Keratinocyte (primary cell): Measurements from ENCODE around the gene DUSP5. TPM values are rescaled to one million over a fixed set of nuclear protein-coding genes. Genes with fewer than 3 reads are reported as not detected.

Experiments
- DNase-seq: peaks from one replicate; pipeline ENCODE4 v3.0.0-alpha.2; 2011; ENCODE audit warnings: low read depth, missing footprints, low spot score
- FAIRE-seq: peaks from 2 replicates; lab custom pipeline; 2011; peaks lifted over from hg19 to GRCh38; lab: Jason Lieb, UNC
- H2AFZ ChIP-seq: 2 replicates; pipeline ENCODE4 v1.6.0; 2012; ENCODE audit warnings: low read length, control low read depth, inconsistent platforms; ENCODE audit not compliant: control insufficient read depth
- H3K27ac ChIP-seq: 2 replicates; pipeline ENCODE4 v1.5.1; 2011; ENCODE audit warnings: low read length; ENCODE audit not compliant: control insufficient read depth, insufficient read depth
- H3K27me3 ChIP-seq: 3 replicates; pipeline ENCODE4 v1.6.0; 2011; ENCODE audit warnings: low read length; ENCODE audit not compliant: control insufficient read depth, insufficient read depth; ENCODE audit errors: extremely low read depth
- H3K36me3 ChIP-seq, 2 experiments: 2 replicates in 1 of 2; 3 replicates in 1 of 2; pipeline ENCODE4 v1.5.1; 2011; ENCODE audit warnings: low read length in 2 of 2, mild to moderate bottlenecking in 1 of 2; ENCODE audit not compliant: control insufficient read depth in 2 of 2, insufficient read depth in 2 of 2; ENCODE audit errors: extremely low read depth in 1 of 2
- H3K4me1 ChIP-seq: 3 replicates; pipeline ENCODE4 v1.5.1; 2011; ENCODE audit warnings: low read length; ENCODE audit not compliant: control insufficient read depth, insufficient read depth; ENCODE audit errors: extremely low read depth
- H3K4me2 ChIP-seq: 3 replicates; pipeline ENCODE4 v1.6.0; 2011; ENCODE audit warnings: low read depth, low read length; ENCODE audit not compliant: control insufficient read depth, insufficient read depth; ENCODE audit errors: extremely low read depth
- H3K4me3 ChIP-seq, 3 experiments: fragments of 200-600 bp in 1 of 3; sonication (generic) in 1 of 3; 2 replicates in 2 of 3; 3 replicates in 1 of 3; pipeline ENCODE4 v1.5.1; 2011 to 2016; ENCODE audit warnings: low read length in 3 of 3, mild to moderate bottlenecking in 3 of 3, control low read depth in 2 of 3, inconsistent platforms in 1 of 3, low read depth in 1 of 3, mixed read lengths in 1 of 3, mixed run types in 1 of 3, moderate library complexity in 1 of 3; ENCODE audit not compliant: control insufficient read depth in 2 of 3, insufficient read depth in 2 of 3; ENCODE audit errors: extremely low read depth in 1 of 3
- H3K79me2 ChIP-seq: 2 replicates; pipeline ENCODE4 v1.6.0; 2012; ENCODE audit warnings: low read length; ENCODE audit not compliant: control insufficient read depth, insufficient read depth
- H3K9ac ChIP-seq: 3 replicates; pipeline ENCODE4 v1.6.0; 2011; ENCODE audit warnings: low read length; ENCODE audit not compliant: control insufficient read depth, insufficient read depth; ENCODE audit errors: extremely low read depth
- H3K9me1 ChIP-seq: 3 replicates; pipeline ENCODE4 v1.6.0; 2011; ENCODE audit warnings: low read length; ENCODE audit not compliant: control insufficient read depth, insufficient read depth; ENCODE audit errors: extremely low read depth
- H3K9me3 ChIP-seq: 2 replicates; pipeline ENCODE4 v1.5.1; 2012; ENCODE audit warnings: low read depth, low read length; ENCODE audit not compliant: control insufficient read depth
- H4K20me1 ChIP-seq: 3 replicates; pipeline ENCODE4 v1.6.0; 2011; ENCODE audit warnings: low read length; ENCODE audit not compliant: control insufficient read depth, insufficient read depth; ENCODE audit errors: extremely low read depth
- EZH2 ChIP-seq: IDR thresholded peaks from one replicate; pipeline ENCODE4 v1.6.1; 2012; ENCODE audit warnings: inconsistent platforms, mild to moderate bottlenecking, low read length, moderate library complexity
- dilution Hi-C: fragments of 300-500 bp; cut with MboI; formaldehyde crosslinking; loops from one replicate; pipeline ENCODE4 v1.7.0; 2020; ENCODE audit warnings: low sequenced_read_pairs; ENCODE audit not compliant: extremely low pct_ligation_motif_present
- polyA plus RNA-seq, 5 experiments: library from polyadenylated mRNA; depleted of rRNA in 3 of 5; stranded (reverse) in 3 of 5; stranded (forward) in 1 of 5; unstranded in 1 of 5; fragments of >200 nt; gene quantifications; 1 replicate in 1 of 5; 2 replicates in 3 of 5; 3 replicates in 1 of 5; pipeline versions ENCODE4 v1.2.1 to v1.2.3, GENCODE V29; 2011 to 2012; ENCODE audit warnings: missing spikeins in 2 of 5, low read depth in 1 of 5, low replicate concordance in 1 of 5
- TF ChIP-seq, protein P1 (sequence below), 3 experiments: IDR thresholded peaks in 1 of 3; conservative IDR thresholded peaks in 1 of 3; optimal IDR thresholded peaks in 1 of 3; 2 replicates in 2 of 3; 3 replicates in 1 of 3; pipeline versions ENCODE3 to v1.5.1; 2011; ENCODE audit warnings: low read length in 3 of 3, mild to moderate bottlenecking in 3 of 3, moderate library complexity in 2 of 3, control low read depth in 1 of 3, inconsistent platforms in 1 of 3; ENCODE audit not compliant: insufficient read depth in 2 of 3; ENCODE audit errors: extremely low read depth in 1 of 3

The DUSP5 gene
- polyA plus RNA-seq, 1 donor (not counting 4 experiments of a cell fraction or from before 2014, with no cell fraction given) = 49.6 TPM

DNA sequence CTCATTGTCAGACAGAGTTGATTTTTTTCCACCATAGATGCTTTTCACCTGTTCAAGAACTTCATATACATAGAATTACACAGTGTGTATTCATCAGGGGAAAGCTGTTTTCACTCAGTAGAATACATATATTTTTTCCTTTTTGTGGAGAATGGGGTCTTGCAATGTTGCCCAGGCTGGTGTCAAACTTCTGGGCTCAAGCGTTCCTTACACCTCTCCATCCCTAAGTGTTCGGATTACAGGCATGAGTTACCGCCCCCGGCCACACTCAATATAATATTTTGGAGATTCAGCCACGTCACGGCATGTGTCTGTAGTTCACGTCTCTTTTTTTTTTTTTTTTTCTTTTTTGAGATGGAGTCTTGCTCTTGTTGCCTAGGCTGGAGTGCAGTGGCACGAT is 62.3 kb downstream of the DUSP5 start:
- no peak overlapping the region for H3K4me2 ChIP-seq
- no peaks in the 10 kb centered on the region for H3K79me2 ChIP-seq
- FAIRE-seq = no peak
- no peaks in the 10 kb centered on the region for H3K9me3 ChIP-seq
- H3K4me1 ChIP-seq = no peaks in the 10 kb centered on the region
- no peaks in the 10 kb centered on the region for H4K20me1 ChIP-seq
- dilution Hi-C loops = loop anchor here (25.0 kb wide), 1 partner anchor 248 kb away; the partner anchor contains the start of gene SMNDC1
- no peak for TF ChIP-seq EZH2
- TF ChIP-seq, protein P1, sequence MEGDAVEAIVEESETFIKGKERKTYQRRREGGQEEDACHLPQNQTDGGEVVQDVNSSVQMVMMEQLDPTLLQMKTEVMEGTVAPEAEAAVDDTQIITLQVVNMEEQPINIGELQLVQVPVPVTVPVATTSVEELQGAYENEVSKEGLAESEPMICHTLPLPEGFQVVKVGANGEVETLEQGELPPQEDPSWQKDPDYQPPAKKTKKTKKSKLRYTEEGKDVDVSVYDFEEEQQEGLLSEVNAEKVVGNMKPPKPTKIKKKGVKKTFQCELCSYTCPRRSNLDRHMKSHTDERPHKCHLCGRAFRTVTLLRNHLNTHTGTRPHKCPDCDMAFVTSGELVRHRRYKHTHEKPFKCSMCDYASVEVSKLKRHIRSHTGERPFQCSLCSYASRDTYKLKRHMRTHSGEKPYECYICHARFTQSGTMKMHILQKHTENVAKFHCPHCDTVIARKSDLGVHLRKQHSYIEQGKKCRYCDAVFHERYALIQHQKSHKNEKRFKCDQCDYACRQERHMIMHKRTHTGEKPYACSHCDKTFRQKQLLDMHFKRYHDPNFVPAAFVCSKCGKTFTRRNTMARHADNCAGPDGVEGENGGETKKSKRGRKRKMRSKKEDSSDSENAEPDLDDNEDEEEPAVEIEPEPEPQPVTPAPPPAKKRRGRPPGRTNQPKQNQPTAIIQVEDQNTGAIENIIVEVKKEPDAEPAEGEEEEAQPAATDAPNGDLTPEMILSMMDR (optimal IDR thresholded peaks at IDR 0.05 in 1 of 3, IDR thresholded peaks at IDR 0.05 in 1 of 3, conservative IDR thresholded peaks at IDR 0.05 in 1 of 3; ENCODE audit: extremely low read depth in 1 of 3, insufficient read depth in 2 of 3, low read length in 3 of 3) = no peak
- H2AFZ ChIP-seq = no peak overlapping the region
- H3K9ac ChIP-seq = no peak overlapping the region
- H3K4me3 ChIP-seq = no peak overlapping the region
- no peaks in the 10 kb centered on the region for H3K36me3 ChIP-seq
- H3K9me1 ChIP-seq = no peaks in the 10 kb centered on the region
- DNase-seq = no peak
- H3K27me3 ChIP-seq = no peaks in the 10 kb centered on the region
- no peak overlapping the region for H3K27ac ChIP-seq

Other genes with a start within 250 kb of the DUSP5 start
- gene SMNDC1, start 193.0 kb upstream of the DUSP5 start, polyA plus RNA-seq = 9.5 to 19.8 TPM (median 17.3 TPM) in 3 replicates
- 6.2 to 16.3 TPM (median 12.2 TPM) in 3 replicates for gene SMC3, start 69.8 kb downstream of the DUSP5 start, polyA plus RNA-seq
- 0.01 to 0.04 TPM (median 0.01 TPM) in 3 replicates for gene RBM20, start 146.4 kb downstream of the DUSP5 start, polyA plus RNA-seq